Activated CD4-positive, alpha-beta T cell treated with anti-CD3 and anti-CD28 coated beads for 36 hours (primary cell): ENCODE data around the gene HDAC3. TPM values are rescaled to one million over a fixed set of nuclear protein-coding genes. Genes with fewer than 3 reads are reported as not detected.

ENCODE experiments used
- ATAC-seq: fragments of 200-7000 bp; cut with Tn5 transposase; one replicate; pipeline ENCODE4 v1.10.0; 2021; ENCODE audit warnings: mild to moderate bottlenecking, moderate library complexity
- CTCF ChIA-PET: fragments of 350-600 bp; sonication (Branson Sonifier 250); formaldehyde crosslinking; loops from one replicate; lab custom pipeline; 2021; ENCODE audit warnings: antibody characterized with exemption; lab: Charles Lee
- POLR2A ChIA-PET: fragments of 350-600 bp; sonication (Branson Sonifier 250); formaldehyde crosslinking; loops from one replicate; lab custom pipeline; 2021; ENCODE audit warnings: antibody characterized with exemption, inconsistent platforms; lab: Charles Lee
- DNase-seq: peaks from one replicate; pipeline ENCODE4 v3.0.0-alpha.2; 2020
- H3K27ac Mint-ChIP-seq: one replicate; pipeline ENCODE4 v1.8.0; 2021; ENCODE audit warnings: mixed read lengths
- H3K27me3 Mint-ChIP-seq: one replicate; pipeline ENCODE4 v1.8.0; 2021; ENCODE audit warnings: mixed read lengths
- H3K36me3 Mint-ChIP-seq: one replicate; pipeline ENCODE4 v1.8.0; 2021; ENCODE audit warnings: low read depth, mixed read lengths
- H3K4me1 Mint-ChIP-seq: one replicate; pipeline ENCODE4 v1.8.0; 2021; ENCODE audit warnings: mixed read lengths
- H3K4me3 Mint-ChIP-seq: one replicate; pipeline ENCODE4 v1.8.0; 2021; ENCODE audit warnings: mild to moderate bottlenecking, moderate library complexity, mixed read lengths
- H3K9me3 Mint-ChIP-seq: one replicate; pipeline ENCODE4 v1.8.0; 2021; ENCODE audit warnings: low read depth, mixed read lengths
- intact Hi-C, 2 experiments: fragments of 100-400 bp; cut with DNase I in 1 of 2; cut with micrococcal nuclease in 1 of 2; formaldehyde crosslinking; loops; one replicate each; pipeline versions ENCODE4 v1.14.2 to v1.15.1; 2022 to 2024; cut with DNase I, micrococcal nuclease
- total RNA-seq, 2 experiments: library from RNA; stranded (reverse); gene quantifications; one replicate each; pipeline ENCODE4 v1.2.3, GENCODE V29; 2021

Gene HDAC3
- 10 to 100 TPM; 85.9 to 88.6 TPM for total RNA-seq

GRCh38 chr5:141636413-141637122 lies at the start of gene HDAC3, which contains the start of gene RELL2:
Gene HDAC3, minus strand, starts transcription at chr5:141636849. Its CDS starts 59 bp downstream, at chr5:141636790.
Gene RELL2, plus strand, starts transcription at chr5:141636997. Its CDS starts 1,229 bp downstream, at chr5:141638226.
- ATAC-seq (peak; percentile 82), DNase-seq (peak; percentile 97)
- peaks cover 45% of the 10 kb centered on the region for H3K4me1 Mint-ChIP-seq
- peak within 1 kb of the TSS; percentile 92 for H3K4me3 Mint-ChIP-seq
- intact Hi-C loops, result loop anchor here (1.0 to 5.0 kb wide), 6 partner anchors 15 to 314 kb away; partner anchors contain the start of genes FCHSD1 (in 1 of the 2) and TAF7 (in 1 of the 2)
- no peaks in the 10 kb centered on the region for H3K9me3 Mint-ChIP-seq
- H3K27me3 Mint-ChIP-seq, result no peaks in the 10 kb centered on the region
- peak within 1 kb of the TSS; percentile 92 for H3K27ac Mint-ChIP-seq
- CTCF ChIA-PET, result interaction anchor here (0.7 to 10.7 kb wide), 18 partner anchors 12 to 324 kb away, joined by 3 to 161 read pairs (median 8); partner anchors contain the start of gene DIAPH1
- POLR2A ChIA-PET, result interaction anchor here (0.5 to 2.8 kb wide), 12 partner anchors 10 to 332 kb away, joined by 3 to 17 read pairs (median 4); partner anchors contain the start of genes DELE1, DIAPH1, FCHSD1 and RNF14
- peaks cover 49% of the 10 kb centered on the region for H3K36me3 Mint-ChIP-seq

DNA sequence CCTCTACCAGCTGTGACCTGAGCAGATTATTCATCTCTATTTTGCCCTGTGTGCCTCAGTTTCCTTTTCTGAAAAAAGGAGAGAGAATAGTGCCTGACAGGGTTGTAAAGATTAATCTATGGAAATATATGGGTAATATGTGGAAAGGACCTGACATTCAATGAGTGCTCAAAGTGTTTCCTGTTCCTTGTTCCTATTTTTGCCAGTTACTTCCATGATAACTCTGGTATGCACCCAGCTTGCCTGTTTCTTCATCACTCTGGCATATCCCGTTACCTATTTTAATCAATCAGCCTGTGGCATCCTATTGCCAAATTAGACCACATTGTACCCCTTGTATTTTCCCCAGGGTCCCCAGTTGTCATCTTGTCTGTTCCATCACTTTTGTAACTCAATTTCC lies 48.9 kb upstream of the HDAC3 start:
- ChIA-PET CTCF (interaction anchor here (1.4 to 1.6 kb wide), 4 partner anchors 9 to 275 kb away, joined by 4 to 9 read pairs (median 4); no protein-coding TSS in a partner anchor), POLR2A (no interaction called here)
- Mint-ChIP-seq H3K4me3 (no peak overlapping the region), H3K27me3 (peaks cover 5% of the 10 kb centered on the region), H3K9me3 (no peaks in the 10 kb centered on the region), H3K36me3 (no peaks in the 10 kb centered on the region), H3K27ac (no peak overlapping the region), H3K4me1 (peaks cover 19% of the 10 kb centered on the region)
- DNase-seq (no peak), ATAC-seq (no peak)
- intact Hi-C loops, result no loop called here

DNA sequence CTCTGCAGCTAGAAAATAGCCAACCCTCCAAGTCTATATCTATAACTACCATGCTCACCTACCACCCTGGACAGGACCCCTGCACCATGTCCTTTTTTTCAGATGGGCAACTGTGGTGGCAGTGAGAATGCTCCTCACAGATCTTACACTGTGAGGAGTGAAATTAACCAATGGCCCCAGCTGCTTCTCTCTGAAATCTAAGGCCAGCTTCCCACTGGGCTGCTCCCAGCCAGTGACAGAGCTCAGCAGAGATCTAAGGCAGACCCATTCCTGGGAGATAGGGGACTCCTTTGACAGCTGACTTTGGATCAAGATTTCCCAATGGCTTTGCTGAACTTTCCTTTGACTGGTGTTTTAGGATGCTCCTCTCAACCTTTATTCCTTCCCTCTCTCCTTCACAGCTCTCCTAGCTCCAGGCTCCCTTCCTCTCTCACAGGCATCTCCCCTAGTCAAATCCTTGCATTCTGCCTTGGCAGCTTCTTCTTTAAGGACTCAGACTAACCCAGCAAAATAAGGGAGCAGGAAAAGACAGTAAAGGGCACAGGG lies 47.0 kb upstream of the HDAC3 start:
- Mint-ChIP-seq H3K9me3 (no peaks in the 10 kb centered on the region), H3K36me3 (no peaks in the 10 kb centered on the region), H3K27me3 (peaks cover 3% of the 10 kb centered on the region), H3K4me1 (peaks cover 19% of the 10 kb centered on the region), H3K4me3 (no peak overlapping the region), H3K27ac (no peak overlapping the region)
- ChIA-PET POLR2A (interaction anchor here (0.7 kb wide), 1 partner anchor 580 kb away, joined by 4 read pairs; no protein-coding TSS in a partner anchor), CTCF (interaction anchor here (0.6 to 4.1 kb wide), 15 partner anchors 10 to 1029 kb away, joined by 3 to 46 read pairs (median 5); partner anchors contain the start of genes PCDH1 and RNF14)
- intact Hi-C loops, result no loop called here
- ATAC-seq (no peak), DNase-seq (no peak)

GRCh38 chr5:141681695-141682641 lies 45.3 kb upstream of the HDAC3 start, which contains the start of gene ARAP3:
Gene ARAP3, minus strand, starts transcription at chr5:141682230. Its CDS starts 1,744 bp downstream, at chr5:141680486.
- no peaks in the 10 kb centered on the region for H3K36me3 Mint-ChIP-seq
- peak within 1 kb of the TSS; percentile 60 for H3K4me3 Mint-ChIP-seq
- intact Hi-C loops, result no loop called here
- CTCF ChIA-PET, result interaction anchor here (0.6 to 4.1 kb wide), 6 partner anchors 12 to 279 kb away, joined by 3 to 46 read pairs (median 8); partner anchors contain the start of gene PCDH1
- POLR2A ChIA-PET, result interaction anchor here (0.6 kb wide), 1 partner anchor 168 kb away, joined by 3 read pairs; no protein-coding TSS in a partner anchor
- DNase-seq (peak; percentile 59), ATAC-seq (peak; percentile 63)
- peaks cover 19% of the 10 kb centered on the region for H3K4me1 Mint-ChIP-seq
- peaks cover 3% of the 10 kb centered on the region for H3K27me3 Mint-ChIP-seq
- peak within 1 kb of the TSS; percentile 62 for H3K27ac Mint-ChIP-seq
- no peaks in the 10 kb centered on the region for H3K9me3 Mint-ChIP-seq

DNA sequence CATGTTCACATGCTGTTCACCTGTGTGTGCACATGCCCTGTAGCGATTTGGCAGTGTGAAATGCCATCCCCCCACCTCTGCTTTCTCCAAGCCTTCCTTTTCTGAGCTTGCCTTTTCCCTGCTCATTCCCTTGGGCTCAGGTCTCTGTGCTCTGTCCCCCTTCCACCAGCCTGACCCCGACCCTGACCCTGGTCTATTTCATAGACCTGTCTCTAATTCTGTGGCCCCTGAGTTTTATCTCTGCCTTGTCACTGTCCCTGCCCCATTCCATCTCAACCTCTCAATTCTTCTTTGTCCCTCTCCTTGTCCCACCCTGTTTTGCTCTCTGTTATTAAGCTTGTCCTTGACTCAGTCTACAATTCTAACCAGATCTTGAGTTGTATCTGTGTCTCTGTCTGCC lies 44.6 kb upstream of the HDAC3 start:
- intact Hi-C loops, result no loop called here

GRCh38 chr5:141680751-141681201 lies 44.1 kb upstream of the HDAC3 start:
- Mint-ChIP-seq H3K4me3 (no peak overlapping the region), H3K27ac (no peak overlapping the region), H3K4me1 (peaks cover 19% of the 10 kb centered on the region), H3K27me3 (peaks cover 3% of the 10 kb centered on the region), H3K9me3 (no peaks in the 10 kb centered on the region), H3K36me3 (no peaks in the 10 kb centered on the region)
- intact Hi-C loops, result no loop called here
- CTCF ChIA-PET, result interaction anchor here (0.8 to 4.1 kb wide), 3 partner anchors 11 to 199 kb away, joined by 3 to 46 read pairs (median 12); partner anchors contain the start of gene PCDH1
- no peak for ATAC-seq
- POLR2A ChIA-PET, result no interaction called here
- DNase-seq, result no peak

More for the DNA sequence above, 44.6 kb upstream of the HDAC3 start:
- H3K27me3 Mint-ChIP-seq, result peaks cover 3% of the 10 kb centered on the region
- POLR2A ChIA-PET, result interaction anchor here (0.6 kb wide), 1 partner anchor 168 kb away, joined by 3 read pairs; no protein-coding TSS in a partner anchor
- H3K27ac Mint-ChIP-seq, result peak overlapping the region; percentile 62
- DNase-seq, result no peak
- CTCF ChIA-PET, result interaction anchor here (0.8 to 4.1 kb wide), 3 partner anchors 12 to 198 kb away, joined by 3 to 46 read pairs (median 12); partner anchors contain the start of gene PCDH1
- peaks cover 19% of the 10 kb centered on the region for H3K4me1 Mint-ChIP-seq
- ATAC-seq, result no peak
- H3K4me3 Mint-ChIP-seq, result peak overlapping the region; percentile 34
- no peaks in the 10 kb centered on the region for H3K36me3 Mint-ChIP-seq
- H3K9me3 Mint-ChIP-seq, result no peaks in the 10 kb centered on the region

DNA sequence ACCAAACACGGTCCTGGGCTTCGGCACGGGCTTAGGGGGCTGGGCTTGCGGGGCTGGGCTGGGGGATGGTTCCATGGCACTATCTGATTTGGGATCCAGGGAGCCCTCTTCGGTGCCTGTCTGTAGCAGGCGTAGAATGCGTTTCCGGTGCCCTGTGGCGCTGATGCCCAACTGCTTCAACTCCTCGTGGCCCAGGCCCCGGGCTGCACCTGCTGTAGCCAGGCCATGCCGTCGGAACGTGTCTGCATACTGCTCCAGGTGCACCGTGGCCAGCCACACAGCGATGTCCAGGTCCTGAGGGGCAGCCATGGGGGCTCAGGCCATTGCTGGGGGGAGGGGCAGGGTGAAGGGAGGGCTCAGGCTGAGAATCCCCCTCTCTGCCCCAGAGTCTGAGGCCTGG lies 43.5 kb upstream of the HDAC3 start:
- Mint-ChIP-seq H3K4me3 (no peak overlapping the region), H3K27me3 (peaks cover 3% of the 10 kb centered on the region), H3K4me1 (peaks cover 19% of the 10 kb centered on the region), H3K27ac (no peak overlapping the region), H3K9me3 (no peaks in the 10 kb centered on the region), H3K36me3 (no peaks in the 10 kb centered on the region)
- no peak for DNase-seq
- ChIA-PET POLR2A (no interaction called here), CTCF (no interaction called here)
- intact Hi-C loops, result no loop called here
- ATAC-seq, result no peak

DNA sequence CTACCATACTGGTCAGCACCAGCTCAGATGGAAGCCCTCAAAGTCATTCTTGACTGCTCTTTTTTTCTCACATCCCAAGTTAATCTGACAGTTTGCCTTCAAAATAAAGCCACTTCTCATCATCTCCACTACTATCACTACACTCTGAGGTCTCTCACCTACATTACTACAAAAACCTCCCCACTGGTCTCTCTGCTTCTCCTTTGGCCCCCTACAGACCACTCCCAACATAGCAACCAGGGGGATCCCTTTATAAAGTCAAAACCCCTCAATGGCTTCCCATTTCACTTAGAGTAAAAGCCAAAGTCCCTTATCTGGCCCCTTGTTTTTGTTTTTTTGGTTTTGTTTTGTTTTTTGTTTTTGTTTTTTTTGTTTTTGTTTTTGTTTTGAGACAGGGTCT lies 40.8 kb upstream of the HDAC3 start:
- ChIA-PET CTCF (interaction anchor here (1.1 to 1.3 kb wide), 3 partner anchors 14 to 85 kb away, joined by 3 to 4 read pairs (median 4); no protein-coding TSS in a partner anchor), POLR2A (no interaction called here)
- Mint-ChIP-seq H3K27ac (no peak overlapping the region), H3K27me3 (peaks cover 3% of the 10 kb centered on the region), H3K4me3 (no peak overlapping the region), H3K36me3 (no peaks in the 10 kb centered on the region), H3K9me3 (no peaks in the 10 kb centered on the region), H3K4me1 (peaks cover 8% of the 10 kb centered on the region)
- intact Hi-C loops, result no loop called here
- DNase-seq (peak; percentile 27), ATAC-seq (no peak)

GRCh38 chr5:141675672-141676071 lies 39.0 kb upstream of the HDAC3 start:
- Mint-ChIP-seq H3K36me3 (no peaks in the 10 kb centered on the region), H3K4me3 (no peak overlapping the region), H3K4me1 (no peaks in the 10 kb centered on the region), H3K9me3 (no peaks in the 10 kb centered on the region), H3K27me3 (no peaks in the 10 kb centered on the region), H3K27ac (no peak overlapping the region)
- CTCF ChIA-PET, result interaction anchor here (0.6 to 1.0 kb wide), 4 partner anchors 9 to 293 kb away, joined by 3 to 6 read pairs (median 4); partner anchors contain the start of gene RNF14
- no peak for DNase-seq
- intact Hi-C loops, result no loop called here
- ATAC-seq, result no peak
- POLR2A ChIA-PET, result no interaction called here

- CTCF ChIA-PET, result no interaction called here
Observed at GRCh38 chr5:141674747-141675146, 38.1 kb upstream of the HDAC3 start.

More at GRCh38 chr5:141674747-141675146, 38.1 kb upstream of the HDAC3 start:
- Mint-ChIP-seq H3K9me3 (no peaks in the 10 kb centered on the region), H3K27me3 (no peaks in the 10 kb centered on the region), H3K4me1 (no peaks in the 10 kb centered on the region), H3K36me3 (no peaks in the 10 kb centered on the region), H3K27ac (no peak overlapping the region), H3K4me3 (no peak overlapping the region)
- POLR2A ChIA-PET, result no interaction called here
- intact Hi-C loops, result no loop called here
- ATAC-seq (no peak), DNase-seq (no peak)
